A673 (cell line): ENCODE measurements around the gene RBMS1. TPM values are rescaled to one million over a fixed set of nuclear protein-coding genes. Genes with fewer than 3 reads are reported as not detected.
A peak's percentile ranks its signal among the peaks of the same experiment; 100 is the strongest.

Experiments
- BruUV-seq: library from RNA; stranded (reverse); fragments of 400-500 nt; replicated peaks from 2 replicates; lab custom pipeline; 2021; lab: Mats Ljungman, UMichigan
- CTCF ChIA-PET: fragments of 300-600 bp; sonication (Branson Sonifier 250); formaldehyde crosslinking; loops from one replicate; lab custom pipeline; 2022; ENCODE audit warnings: antibody characterized with exemption; lab: Charles Lee
- POLR2A ChIA-PET: fragments of 300-600 bp; sonication (Branson Sonifier 250); formaldehyde crosslinking; loops from one replicate; lab custom pipeline; 2022; ENCODE audit warnings: antibody characterized with exemption; ENCODE audit not compliant: low non-redundant PET; lab: Charles Lee
- DNase-seq: peaks from one replicate; pipeline ENCODE4 v3.0.0-alpha.2; 2015; ENCODE audit warnings: low spot score
- H3K27ac ChIP-seq: fragments of 200-600 bp; sonication (generic); 2 replicates; pipeline ENCODE4 v1.5.1; 2016; ENCODE audit warnings: mixed run types, low read depth, mild to moderate bottlenecking, mixed read lengths, antibody characterized with exemption, low read length; ENCODE audit not compliant: poor library complexity, severe bottlenecking
- H3K27me3 ChIP-seq: fragments of 200-600 bp; sonication (generic); replicated peaks from 2 replicates; pipeline ENCODE4 v1.6.1; 2017; ENCODE audit warnings: mixed run types, low read depth, mild to moderate bottlenecking, mixed read lengths, antibody characterized with exemption, low read length; ENCODE audit not compliant: insufficient read depth, poor library complexity
- H3K36me3 ChIP-seq: fragments of 200-600 bp; sonication (generic); 2 replicates; pipeline ENCODE4 v1.6.1; 2016; ENCODE audit warnings: mixed run types, mild to moderate bottlenecking, mixed read lengths, antibody characterized with exemption, low read length; ENCODE audit not compliant: insufficient read depth, poor library complexity, severe bottlenecking
- H3K4me1 ChIP-seq: fragments of 200-600 bp; sonication (generic); 2 replicates; pipeline ENCODE4 v1.6.1; 2017; ENCODE audit warnings: mixed run types, mild to moderate bottlenecking, mixed read lengths, antibody characterized with exemption, low read length; ENCODE audit not compliant: insufficient read depth, poor library complexity, severe bottlenecking
- H3K4me3 ChIP-seq: fragments of 200-600 bp; sonication (generic); 2 replicates; pipeline ENCODE4 v1.5.1; 2016; ENCODE audit warnings: low read depth, mixed run types, mild to moderate bottlenecking, mixed read lengths, low read length; ENCODE audit not compliant: poor library complexity, severe bottlenecking
- H3K9me3 ChIP-seq: fragments of 200-600 bp; sonication (generic); 2 replicates; pipeline ENCODE4 v1.6.1; 2016; ENCODE audit warnings: mixed run types, low read depth, mild to moderate bottlenecking, mixed read lengths, antibody characterized with exemption, low read length; ENCODE audit not compliant: poor library complexity, severe bottlenecking
- CTCF ChIP-seq: fragments of 300-800, 200-600 bp; sonication (generic); conservative IDR thresholded peaks from 2 replicates; pipeline ENCODE4 v1.5.1; 2017; ENCODE audit warnings: low read depth, mild to moderate bottlenecking, antibody characterized with exemption, low read length, moderate library complexity, mixed read lengths
- EZH2 ChIP-seq: fragments of 200-600 bp; sonication (generic); IDR thresholded peaks from 2 replicates; pipeline ENCODE4 v1.6.1; 2017; ENCODE audit warnings: borderline replicate concordance, low read depth, mild to moderate bottlenecking, mixed read lengths, antibody characterized with exemption, low read length; ENCODE audit not compliant: poor library complexity, severe bottlenecking
- intact Hi-C: fragments of 100-400 bp; cut with micrococcal nuclease; formaldehyde crosslinking; loops from one replicate; pipeline ENCODE4 v1.10.0; 2022; ENCODE audit not compliant: unreplicated experiment
- total RNA-seq: library from RNA; stranded (reverse); gene quantifications from 2 replicates; pipeline ENCODE4 v1.2.3, GENCODE V29; 2021

RBMS1 gene
- total RNA-seq, 1 experiment from 2014 or later, result 84.9 TPM

DNA sequence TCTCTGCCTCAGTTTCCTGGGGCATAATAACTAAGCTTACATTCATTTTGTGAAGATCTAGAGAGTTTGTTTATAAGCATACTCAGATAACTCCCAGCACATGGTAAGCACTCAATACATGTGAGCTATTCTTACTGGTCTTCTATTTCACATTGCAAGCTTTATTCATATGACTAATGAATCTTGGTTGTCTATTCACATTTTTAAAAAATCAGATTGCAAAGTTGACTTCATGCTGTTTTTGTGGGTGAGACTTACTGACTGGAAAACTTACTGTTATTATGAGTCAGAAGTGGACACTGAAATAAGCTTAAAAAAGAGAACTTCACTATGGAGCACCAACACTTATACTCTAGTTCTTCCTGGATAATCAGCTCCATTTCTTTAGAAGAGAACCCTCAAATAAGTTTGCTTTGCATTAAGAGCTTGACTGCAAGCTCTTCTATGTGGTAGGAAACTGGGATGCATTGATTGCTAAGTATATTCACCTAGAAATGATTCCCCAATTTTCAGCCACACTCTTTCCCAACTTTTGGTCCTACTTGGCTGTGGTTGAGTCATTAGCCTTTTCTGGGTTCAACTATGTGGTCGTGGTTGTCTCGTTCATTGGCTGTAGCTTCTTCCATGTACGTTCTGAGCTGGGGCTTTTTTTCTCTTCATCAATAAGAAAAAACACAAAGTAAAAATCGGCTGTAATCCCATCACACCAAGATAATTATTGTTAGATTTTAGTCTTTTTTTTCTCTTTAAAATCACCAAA, 29.5 kb upstream of the RBMS1 start:
- POLR2A ChIA-PET, result no interaction called here
- intact Hi-C loops, result no loop called here
- Histone ChIP-seq H3K9me3 (no peaks in the 10 kb centered on the region), H3K4me1 (no peaks in the 10 kb centered on the region), H3K4me3 (no peak overlapping the region), H3K27ac (no peak overlapping the region), H3K36me3 (no peaks in the 10 kb centered on the region), H3K27me3 (no peaks in the 10 kb centered on the region)
- CTCF ChIA-PET, result no interaction called here
- TF ChIP-seq CTCF (no peak), EZH2 (no peak)
- no TSS peak for BruUV-seq
- DNase-seq, result no peak

- H3K36me3 ChIP-seq, result no peaks in the 10 kb centered on the region
- no TSS peak for BruUV-seq
- intact Hi-C loops, result no loop called here
- H3K27me3 ChIP-seq, result no peaks in the 10 kb centered on the region
- peaks cover 4% of the 10 kb centered on the region for H3K4me1 ChIP-seq
- H3K4me3 ChIP-seq, result no peak overlapping the region
- TF ChIP-seq CTCF (no peak), EZH2 (no peak)
- no peak overlapping the region for H3K27ac ChIP-seq
- ChIA-PET POLR2A (no interaction called here), CTCF (no interaction called here)
- no peak for DNase-seq
- H3K9me3 ChIP-seq, result no peaks in the 10 kb centered on the region
Observed at GRCh38 chr2:160517731-160518130, 24.1 kb upstream of the RBMS1 start.

DNA sequence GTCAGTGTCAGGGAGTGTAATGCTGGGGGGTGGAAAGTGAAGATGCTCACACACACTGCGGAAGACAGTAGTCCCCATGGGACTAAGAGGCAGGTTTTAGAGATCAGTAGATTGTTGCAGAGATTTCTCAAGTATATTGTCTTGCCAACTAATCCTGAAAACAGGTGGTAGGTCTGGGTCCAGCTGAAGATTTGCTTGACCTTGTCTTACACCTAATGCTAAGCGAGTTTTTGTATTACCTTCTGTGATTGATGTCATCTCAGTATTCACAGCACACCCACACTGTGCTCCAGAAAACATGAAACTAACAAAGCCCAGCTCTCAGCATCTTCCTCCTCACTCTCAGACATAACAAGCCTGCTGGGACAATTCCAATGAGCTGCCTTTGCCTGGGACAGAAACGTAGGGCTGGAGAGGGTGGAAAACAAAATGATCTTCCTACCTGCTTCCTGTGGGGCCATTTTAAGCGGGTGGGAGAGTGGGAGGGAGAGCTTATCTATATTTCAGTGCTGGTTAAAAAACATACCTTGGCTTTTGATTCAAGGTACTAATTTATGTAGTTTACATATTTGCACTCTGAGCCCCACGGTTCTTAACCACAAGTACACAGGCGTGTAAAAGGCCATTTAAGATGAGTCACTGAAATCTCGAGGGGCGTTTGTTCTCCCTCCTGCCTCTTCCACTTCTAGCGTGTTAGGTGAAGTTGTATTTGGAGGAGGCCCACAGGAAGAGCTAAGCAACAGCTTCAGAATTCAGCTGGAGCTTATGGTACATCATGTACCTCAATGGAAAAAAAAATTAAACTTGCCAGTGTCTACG, 23.1 kb upstream of the RBMS1 start:
- ChIA-PET POLR2A (interaction anchor here (0.6 kb wide), 1 partner anchor 231 kb away, joined by 3 read pairs; no protein-coding TSS in a partner anchor), CTCF (no interaction called here)
- no peaks in the 10 kb centered on the region for H3K9me3 ChIP-seq
- H3K27me3 ChIP-seq, result no peaks in the 10 kb centered on the region
- no peaks in the 10 kb centered on the region for H3K36me3 ChIP-seq
- H3K4me3 ChIP-seq, result no peak overlapping the region
- intact Hi-C loops, result no loop called here
- no peak overlapping the region for H3K27ac ChIP-seq
- DNase-seq, result peak; percentile 50
- peaks cover 4% of the 10 kb centered on the region for H3K4me1 ChIP-seq
- BruUV-seq, result no TSS peak
- TF ChIP-seq EZH2 (no peak), CTCF (no peak)
